A549 treated with Mapracorat at 1 μM for 4 hours (cell line): ENCODE data around the gene LAMTOR4. TPM values are rescaled to one million over a fixed set of nuclear protein-coding genes. Genes with fewer than 3 reads are reported as not detected.

Experiments used
- total RNA-seq: library from RNA; stranded (reverse); fragments of 200-300 nt; extraction: Qiagen RNA extraction; gene quantifications from 5 replicates; pipeline ENCODE4 v1.2.3, GENCODE V29; 2022

Gene LAMTOR4
- 153 to 203 TPM (median 178 TPM) in 5 replicates for total RNA-seq

GRCh38 chr7:100148559-100149328 is at the start of gene LAMTOR4:
TSS of gene LAMTOR4 (plus strand) at chr7:100148918. CDS start at chr7:100148973, 55 bp downstream.

GRCh38 chr7:100101016-100101862 is 47.5 kb upstream of the LAMTOR4 start, which contains the start of the genes AP4M1 and MCM7:
TSS of gene AP4M1 (plus strand) at chr7:100101643. CDS start at chr7:100101715, 72 bp downstream.
TSS of gene MCM7 (minus strand) at chr7:100101397. CDS start at chr7:100101294, 103 bp downstream.

DNA sequence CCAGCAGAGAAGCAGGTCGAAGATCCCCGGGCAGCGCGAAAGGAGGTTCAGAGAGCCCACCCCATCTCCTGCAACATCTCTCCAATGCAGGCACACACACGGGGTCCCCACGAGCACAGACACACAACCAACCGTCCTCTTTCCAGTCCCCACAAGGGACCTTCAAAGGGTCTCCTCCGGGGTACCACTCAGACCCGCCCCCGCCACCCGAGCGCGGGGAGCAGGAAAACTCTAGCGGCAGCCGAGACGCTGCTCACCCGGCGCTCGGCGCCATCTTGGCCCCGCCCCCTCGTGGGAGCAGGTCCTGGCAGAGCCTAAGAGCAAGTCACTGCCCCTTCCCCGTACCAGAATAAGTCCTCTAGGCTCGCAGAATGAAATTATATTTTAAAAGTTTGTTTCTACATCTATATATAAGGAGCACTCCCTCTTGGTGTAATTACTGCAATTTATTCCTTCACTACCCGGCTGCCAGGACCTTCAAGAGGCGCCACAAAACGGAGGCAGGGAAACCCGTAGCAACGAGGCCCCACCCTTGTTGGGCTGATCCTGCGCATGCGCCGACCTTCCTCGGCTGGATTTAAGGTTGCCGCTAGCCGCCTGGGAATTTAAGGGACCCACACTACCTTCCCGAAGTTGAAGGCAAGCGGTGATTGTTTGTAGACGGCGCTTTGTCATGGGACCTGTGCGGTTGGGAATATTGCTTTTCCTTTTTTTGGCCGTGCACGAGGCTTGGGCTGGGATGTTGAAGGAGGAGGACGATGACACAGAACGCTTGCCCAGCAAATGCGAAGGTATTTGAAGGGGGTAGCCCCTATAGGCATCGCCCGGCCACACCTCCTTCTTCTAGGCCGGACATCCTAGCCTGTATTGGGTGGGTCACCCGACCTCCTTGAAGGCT is 29.4 kb upstream of the LAMTOR4 start, which contains the start of the genes CNPY4 and TAF6:
TSS of gene CNPY4 (plus strand) at position 563 of the 898 bp plus-strand sequence. CDS start at position 674, 111 bp downstream.
TSS of gene TAF6 (minus strand) at position 287 of the 898 bp plus-strand sequence. CDS start 5,149 bp downstream, outside the sequence.

DNA sequence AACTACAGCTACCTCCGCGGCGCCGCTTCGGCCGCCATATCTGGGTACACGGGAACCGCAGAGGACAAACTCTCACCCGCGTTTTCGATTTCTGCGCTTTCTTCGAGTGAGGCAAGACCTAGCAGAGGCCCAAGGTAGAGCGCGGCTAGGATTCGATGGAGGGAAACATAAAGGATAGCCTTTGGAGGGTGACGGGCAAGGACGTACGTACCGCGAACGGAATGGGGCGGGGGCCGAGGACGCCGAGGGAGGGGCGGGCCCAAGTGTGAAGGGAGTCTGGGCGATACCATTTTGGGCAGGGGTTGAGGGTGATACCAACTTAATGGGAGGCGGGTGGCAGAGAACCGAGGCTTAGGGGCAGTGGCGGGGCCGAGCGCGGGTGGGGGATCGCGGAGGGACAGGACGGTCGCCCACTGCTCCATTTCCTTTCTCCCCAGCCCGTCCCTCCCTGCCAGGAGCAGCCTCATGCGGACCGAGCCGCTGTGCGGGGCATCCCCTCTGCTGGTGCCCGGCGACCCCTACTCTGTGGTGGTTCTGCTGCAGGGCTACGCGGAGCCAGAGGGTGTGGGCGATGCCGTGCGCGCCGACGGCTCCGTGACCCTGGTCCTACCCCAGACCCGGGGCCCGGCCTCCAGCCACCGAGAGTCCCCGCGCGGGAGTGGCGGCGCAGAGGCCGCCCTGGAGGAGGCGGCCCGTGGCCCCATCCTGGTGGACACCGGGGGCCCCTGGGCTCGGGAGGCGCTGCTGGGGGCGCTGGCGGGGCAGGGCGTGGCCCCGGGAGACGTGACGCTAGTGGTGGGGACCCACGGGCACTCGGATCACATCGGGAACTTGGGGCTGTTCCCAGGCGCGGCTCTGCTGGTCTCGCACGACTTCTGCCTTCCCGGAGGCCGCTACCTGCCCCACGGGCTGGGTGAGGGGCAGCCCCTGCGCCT is 21.5 kb upstream of the LAMTOR4 start, which contains the start of gene MBLAC1:
TSS of gene MBLAC1 (plus strand) at position 37 of the 935 bp plus-strand sequence. CDS start at position 466, 429 bp downstream.

GRCh38 chr7:100158229-100159098 is 9.7 kb downstream of the LAMTOR4 start, which contains the start of gene TRAPPC14:
TSS of gene TRAPPC14 (minus strand) at chr7:100158723. CDS start at chr7:100158499, 224 bp downstream.

GRCh38 chr7:100177045-100178001 is 28.6 kb downstream of the LAMTOR4 start, which contains the start of the genes GPC2 and STAG3:
TSS of gene GPC2 (minus strand) at chr7:100177381. CDS start at chr7:100177199, 182 bp downstream.
TSS of gene STAG3 (plus strand) at chr7:100177918. CDS start at chr7:100180557, 2,639 bp downstream.

Other genes with a start within 250 kb of the LAMTOR4 start
- 24.6 to 27.9 TPM (median 25.0 TPM) in 5 replicates for gene TRIM4, start 229.4 kb upstream of the LAMTOR4 start, total RNA-seq
- gene GJC3, start 219.3 kb upstream of the LAMTOR4 start, total RNA-seq: 0.12 to 0.21 TPM (median 0.12 TPM) in 3 of 5 replicates, not detected in the others
- gene AZGP1, start 172.9 kb upstream of the LAMTOR4 start, total RNA-seq: 0.13 TPM in 1 of 5 replicates, not detected in the others
- 6.4 to 9.7 TPM (median 9.0 TPM) in 5 replicates for gene ZKSCAN1, start 133.3 kb upstream of the LAMTOR4 start, total RNA-seq
- gene ZSCAN21, start 99.1 kb upstream of the LAMTOR4 start, total RNA-seq: 9.7 to 12.3 TPM (median 10.5 TPM) in 5 replicates
- 19.3 to 20.9 TPM (median 20.5 TPM) in 5 replicates for gene ZNF3, start 67.2 kb upstream of the LAMTOR4 start, total RNA-seq
- 157 to 189 TPM (median 174 TPM) in 5 replicates for gene COPS6, start 59.9 kb upstream of the LAMTOR4 start, total RNA-seq
- gene MCM7, start 47.5 kb upstream of the LAMTOR4 start, total RNA-seq: 223 to 248 TPM (median 243 TPM) in 5 replicates
- gene AP4M1, start 47.3 kb upstream of the LAMTOR4 start, total RNA-seq: 13.0 to 16.0 TPM (median 14.8 TPM) in 5 replicates
- 56.8 to 66.8 TPM (median 63.6 TPM) in 5 replicates for gene TAF6, start 29.6 kb upstream of the LAMTOR4 start, total RNA-seq
- 8.9 to 11.2 TPM (median 11.0 TPM) in 5 replicates for gene CNPY4, start 29.3 kb upstream of the LAMTOR4 start, total RNA-seq
- gene MBLAC1, start 22.0 kb upstream of the LAMTOR4 start, total RNA-seq: 2.5 to 3.5 TPM (median 3.1 TPM) in 5 replicates
- gene TRAPPC14, start 9.8 kb downstream of the LAMTOR4 start, total RNA-seq: 9.6 to 15.0 TPM (median 13.6 TPM) in 5 replicates
- 0.12 to 0.23 TPM (median 0.16 TPM) in 4 of 5 replicates, not detected in the other for gene GAL3ST4, start 19.7 kb downstream of the LAMTOR4 start, total RNA-seq
- 0.62 to 1.5 TPM (median 1.0 TPM) in 5 replicates for gene GPC2, start 28.5 kb downstream of the LAMTOR4 start, total RNA-seq
- gene STAG3, start 29.0 kb downstream of the LAMTOR4 start, total RNA-seq: 0.06 to 0.41 TPM (median 0.23 TPM) in 5 replicates
- not detected in 5 replicates for gene PVRIG, start 71.0 kb downstream of the LAMTOR4 start, total RNA-seq
- gene SPDYE3, start 158.8 kb downstream of the LAMTOR4 start, total RNA-seq: not detected in 5 replicates
- 21.1 to 37.1 TPM (median 26.3 TPM) in 5 replicates for gene PILRB, start 209.2 kb downstream of the LAMTOR4 start, total RNA-seq
- 4.1 to 6.3 TPM (median 4.4 TPM) in 5 replicates for gene PILRA, start 224.6 kb downstream of the LAMTOR4 start, total RNA-seq